NCI-H146 (cell line): ENCODE data around the gene CRP.
"Not testable (repeated sequence)": the region's sequence is repeated elsewhere in the genome, so short reads cannot be mapped to it uniquely, and the experiment has no call there.

Experiments used
- DNase-seq: peaks from one replicate; lab custom pipeline; 2025; lab: John Stamatoyannopoulos, UW

The CRP gene, protein sequence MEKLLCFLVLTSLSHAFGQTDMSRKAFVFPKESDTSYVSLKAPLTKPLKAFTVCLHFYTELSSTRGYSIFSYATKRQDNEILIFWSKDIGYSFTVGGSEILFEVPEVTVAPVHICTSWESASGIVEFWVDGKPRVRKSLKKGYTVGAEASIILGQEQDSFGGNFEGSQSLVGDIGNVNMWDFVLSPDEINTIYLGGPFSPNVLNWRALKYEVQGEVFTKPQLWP

GRCh38 chr1:159714529-159714928, at the start of gene CRP:
Gene CRP (minus strand): TSS chr1:159714589. CDS start chr1:159714485, 104 bp downstream.
- no peak for DNase-seq

GRCh38 chr1:159763686-159764085, 49.3 kb upstream of the CRP start:
- no peak for DNase-seq

- no peak for DNase-seq
These were observed 42.0 kb upstream of the CRP start for GRCh38 chr1:159756397-159756796.

GRCh38 chr1:159755451-159756007, 41.1 kb upstream of the CRP start:
- no peak for DNase-seq

GRCh38 chr1:159753386-159753785, 39.0 kb upstream of the CRP start:
- no peak for DNase-seq

- DNase-seq = no peak
These were observed 37.8 kb upstream of the CRP start for GRCh38 chr1:159752135-159752580.

DNA sequence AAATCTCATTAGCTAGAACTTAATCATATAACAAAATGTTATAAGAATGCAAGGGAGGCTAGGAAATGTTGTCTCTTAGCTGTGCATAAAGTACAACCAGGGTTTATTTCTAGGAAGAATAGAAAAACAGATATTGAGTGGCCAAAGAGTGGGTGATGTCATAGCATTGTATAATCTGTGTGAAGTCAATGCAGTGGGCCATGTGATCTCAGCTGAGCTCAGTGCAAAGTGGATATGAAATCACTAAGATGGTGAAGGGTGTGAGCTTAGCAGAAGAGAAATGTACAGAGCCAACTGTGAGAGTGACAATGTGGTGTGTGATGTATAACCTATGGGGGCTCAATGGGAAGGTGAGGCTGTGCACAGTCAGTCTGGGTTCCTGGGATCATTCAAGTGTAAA, 36.6 kb upstream of the CRP start:
- DNase-seq = no peak

DNA sequence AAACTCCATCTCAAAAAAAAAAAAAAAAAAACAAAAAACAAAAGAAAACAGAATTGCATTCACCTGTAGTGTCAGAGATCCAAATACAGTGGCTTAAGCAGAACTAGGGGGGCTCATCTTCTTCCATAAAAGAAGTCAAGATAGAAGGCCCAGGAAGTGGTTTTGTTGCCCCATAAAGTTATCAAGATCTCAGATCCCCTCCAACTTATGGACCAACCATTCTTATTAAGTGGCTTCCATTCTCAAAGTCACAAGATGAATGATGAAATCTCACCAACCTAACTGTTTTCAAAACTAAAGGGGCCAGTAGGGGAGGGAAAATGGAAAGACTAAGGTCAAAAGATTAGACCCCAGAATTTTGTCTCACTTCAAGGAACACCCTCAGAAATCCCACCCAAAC, 36.2 kb upstream of the CRP start:
- no peak for DNase-seq

- DNase-seq = no peak
These were observed 35.2 kb upstream of the CRP start for GRCh38 chr1:159749630-159750029.

GRCh38 chr1:159748370-159748769, 34.0 kb upstream of the CRP start:
- DNase-seq = no peak

- no peak for DNase-seq
These were observed 32.3 kb upstream of the CRP start for GRCh38 chr1:159746666-159747065.

- DNase-seq = no peak
These were observed 29.4 kb upstream of the CRP start for GRCh38 chr1:159743651-159744410.

GRCh38 chr1:159737238-159737916, 23.0 kb upstream of the CRP start:
- DNase-seq = no peak

GRCh38 chr1:159723188-159723587, 8.8 kb upstream of the CRP start:
- DNase-seq = not testable (repeated sequence)

GRCh38 chr1:159719990-159720389, 5.6 kb upstream of the CRP start:
- DNase-seq = no peak

DNA sequence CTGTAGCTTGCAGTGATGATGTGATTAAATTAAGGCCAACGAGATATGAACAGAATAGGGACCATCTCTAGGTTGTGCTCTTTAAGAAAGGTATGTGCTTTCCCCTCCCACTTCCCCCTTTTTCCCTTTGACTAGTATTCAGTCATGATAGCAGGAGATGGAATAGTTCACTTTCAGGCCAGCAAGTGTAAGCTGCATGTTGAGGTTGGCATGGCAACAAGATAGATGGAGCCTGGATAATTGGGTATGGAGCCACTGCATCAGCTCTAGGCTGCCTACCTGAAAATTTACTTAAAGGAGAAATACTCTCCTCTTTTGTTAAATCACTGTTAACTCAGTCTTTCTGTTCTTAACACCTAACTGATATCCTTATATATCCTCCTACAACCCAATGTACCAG, 1.5 kb upstream of the CRP start:
- no peak for DNase-seq

DNA sequence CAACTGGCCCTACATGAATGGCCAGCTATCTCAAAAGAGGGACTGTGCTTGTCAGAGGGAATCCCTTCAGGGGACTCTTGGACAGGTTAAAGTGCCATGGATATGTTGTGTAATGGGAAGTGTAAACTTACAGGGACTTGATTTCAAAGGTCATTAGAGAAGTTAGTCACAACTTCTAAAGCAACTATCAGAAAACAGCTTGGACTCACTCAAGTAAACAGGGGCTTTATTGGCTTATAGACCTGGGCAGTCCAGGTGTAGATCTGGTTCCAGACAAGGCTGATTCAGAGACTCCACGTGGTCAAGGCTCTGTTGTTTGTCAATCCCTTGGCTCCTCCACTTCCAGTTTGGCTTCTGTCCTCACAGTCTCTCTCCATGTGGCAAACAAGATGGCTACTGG, 2.3 kb downstream of the CRP start:
- no peak for DNase-seq

- DNase-seq = no peak
These were observed 6.7 kb downstream of the CRP start for GRCh38 chr1:159707472-159708260.

- no peak for DNase-seq
These were observed 8.5 kb downstream of the CRP start for GRCh38 chr1:159705904-159706256.

DNA sequence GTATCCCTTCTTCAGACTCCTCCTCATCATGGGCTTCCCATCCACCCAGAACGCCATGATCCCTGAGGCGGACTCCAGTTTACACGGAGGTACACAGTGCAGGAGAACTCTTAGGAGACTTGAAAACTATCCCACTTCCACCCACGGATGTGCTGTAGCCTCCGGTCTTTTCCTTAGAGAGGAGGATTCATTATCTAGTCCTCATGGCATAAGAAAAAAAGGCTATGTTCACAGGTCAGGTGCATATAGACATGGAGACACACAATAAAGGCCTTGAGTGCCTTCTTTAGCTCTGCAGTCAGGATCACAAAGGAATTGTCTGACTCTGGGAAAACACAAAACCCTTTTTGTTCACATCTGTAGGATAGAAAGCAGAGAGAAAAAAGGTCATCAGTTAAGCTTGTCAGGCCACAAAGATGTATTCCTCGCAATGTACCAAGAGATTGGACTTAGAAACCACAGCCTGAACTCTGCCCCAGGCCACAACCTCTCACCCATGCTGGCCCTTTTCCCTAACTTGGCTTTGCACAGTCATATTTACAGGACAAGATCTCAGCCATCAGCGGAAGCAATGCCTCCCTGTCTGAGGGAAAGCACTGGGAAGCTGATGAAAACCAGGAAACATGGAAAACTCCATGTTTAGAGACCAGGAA, 9.0 kb downstream of the CRP start:
- no peak for DNase-seq

- DNase-seq = no peak
These were observed 9.9 kb downstream of the CRP start for GRCh38 chr1:159704481-159704880.

- DNase-seq = no peak
These were observed 14.1 kb downstream of the CRP start for GRCh38 chr1:159700312-159700711.
